ENCODE data around the gene GNA12.
A peak's percentile ranks its signal among the peaks of the same experiment; 100 is the strongest.
"Not testable (repeated sequence)": the region's sequence is repeated elsewhere in the genome, so short reads cannot be mapped to it uniquely, and the experiment has no call there.

The GNA12 gene

DNA sequence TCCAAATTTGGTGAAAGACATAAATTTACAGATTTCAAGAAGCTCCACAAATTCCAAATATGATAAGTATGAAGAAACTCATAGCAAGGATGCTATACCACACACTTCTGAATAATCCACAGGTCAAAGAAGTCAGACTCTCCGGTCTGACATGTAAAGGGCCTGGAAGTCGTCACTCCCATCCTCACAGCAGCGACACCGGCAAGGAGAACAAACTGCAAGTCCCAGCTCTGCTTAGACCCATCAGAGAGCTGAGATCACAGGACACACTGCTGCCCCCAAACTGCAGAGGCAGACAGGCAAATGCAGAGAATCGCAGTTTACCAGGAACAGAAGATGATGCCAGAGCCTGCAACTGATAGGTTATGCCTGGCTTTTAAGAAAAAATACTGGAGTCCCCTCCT is 94.1 kb downstream of the GNA12 start:
- ATAC-seq (ENCODE audit: low read depth) (no peak), DNase-seq (ENCODE audit: low spot score in 2 of 2) (no peak)
- Mint-ChIP-seq H3K36me3 (peaks cover 25% of the 10 kb centered on the region), H3K27me3 (no peaks in the 10 kb centered on the region), H3K4me3 (no peak overlapping the region), H3K27ac (peak overlapping the region; percentile 12), H3K9me3 (peaks cover 1% of the 10 kb centered on the region), H3K4me1 (peaks cover 25% of the 10 kb centered on the region)

DNA sequence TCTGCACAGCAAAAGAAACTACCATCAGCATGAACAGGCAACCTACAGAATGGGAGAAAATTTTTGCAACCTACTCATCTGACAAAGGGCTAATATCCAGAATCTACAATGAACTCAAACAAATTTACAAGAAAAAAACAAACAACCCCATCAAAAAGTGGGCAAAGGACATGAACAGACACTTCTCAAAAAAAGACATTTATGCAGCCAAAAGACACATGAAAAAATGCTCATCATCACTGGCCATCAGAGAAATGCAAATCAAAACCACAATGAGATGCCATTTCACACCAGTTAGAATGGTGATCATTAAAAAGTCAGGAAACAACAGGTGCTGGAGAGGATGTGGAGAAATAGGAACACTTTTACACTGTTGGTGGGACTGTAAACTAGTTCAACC is 95.4 kb downstream of the GNA12 start:
- Mint-ChIP-seq H3K4me1 (peaks cover 26% of the 10 kb centered on the region), H3K36me3 (peaks cover 25% of the 10 kb centered on the region)
- not testable (repeated sequence) for H3K4me3 Mint-ChIP-seq; H3K27ac Mint-ChIP-seq; H3K27me3 Mint-ChIP-seq; H3K9me3 Mint-ChIP-seq; DNase-seq (ENCODE audit: low spot score in 2 of 2); ATAC-seq (ENCODE audit: low read depth)

DNA sequence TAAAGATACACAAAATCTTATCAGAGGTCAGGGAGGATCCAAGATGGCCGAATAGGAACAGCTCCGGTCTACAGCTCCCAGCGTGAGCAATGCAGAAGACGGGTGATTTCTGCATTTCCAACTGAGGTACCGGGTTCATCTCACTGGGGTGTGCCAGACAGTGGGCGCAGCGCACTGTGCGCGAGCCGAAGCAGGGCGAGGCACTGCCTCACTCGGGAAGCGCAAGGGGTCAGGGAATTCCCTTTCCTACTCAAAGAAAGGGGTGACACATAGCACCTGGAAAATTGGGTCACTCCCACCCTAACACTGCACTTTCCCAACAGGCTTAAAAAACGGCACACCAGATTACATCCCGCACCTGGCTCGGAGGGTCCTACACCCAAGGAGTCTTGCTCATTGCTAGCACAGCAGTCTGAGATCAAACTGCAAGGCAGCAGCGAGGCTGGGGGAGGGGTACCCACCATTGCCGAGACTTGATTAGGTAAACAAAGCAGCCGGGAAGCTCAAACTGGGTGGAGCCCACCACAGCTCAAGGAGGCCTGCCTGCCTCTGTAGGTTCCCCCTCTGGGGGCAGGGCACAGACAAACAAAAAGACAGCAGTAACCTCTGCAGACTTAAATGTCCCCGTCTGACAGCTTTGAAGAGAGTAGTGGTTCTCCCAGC is 100.5 kb downstream of the GNA12 start:
- H3K9me3 Mint-ChIP-seq; H3K27ac Mint-ChIP-seq; ATAC-seq (ENCODE audit: low read depth); H3K4me3 Mint-ChIP-seq; H3K27me3 Mint-ChIP-seq; DNase-seq (ENCODE audit: low spot score in 2 of 2): not testable (repeated sequence)
- Mint-ChIP-seq H3K4me1 (peaks cover 23% of the 10 kb centered on the region), H3K36me3 (peaks cover 32% of the 10 kb centered on the region)

DNA sequence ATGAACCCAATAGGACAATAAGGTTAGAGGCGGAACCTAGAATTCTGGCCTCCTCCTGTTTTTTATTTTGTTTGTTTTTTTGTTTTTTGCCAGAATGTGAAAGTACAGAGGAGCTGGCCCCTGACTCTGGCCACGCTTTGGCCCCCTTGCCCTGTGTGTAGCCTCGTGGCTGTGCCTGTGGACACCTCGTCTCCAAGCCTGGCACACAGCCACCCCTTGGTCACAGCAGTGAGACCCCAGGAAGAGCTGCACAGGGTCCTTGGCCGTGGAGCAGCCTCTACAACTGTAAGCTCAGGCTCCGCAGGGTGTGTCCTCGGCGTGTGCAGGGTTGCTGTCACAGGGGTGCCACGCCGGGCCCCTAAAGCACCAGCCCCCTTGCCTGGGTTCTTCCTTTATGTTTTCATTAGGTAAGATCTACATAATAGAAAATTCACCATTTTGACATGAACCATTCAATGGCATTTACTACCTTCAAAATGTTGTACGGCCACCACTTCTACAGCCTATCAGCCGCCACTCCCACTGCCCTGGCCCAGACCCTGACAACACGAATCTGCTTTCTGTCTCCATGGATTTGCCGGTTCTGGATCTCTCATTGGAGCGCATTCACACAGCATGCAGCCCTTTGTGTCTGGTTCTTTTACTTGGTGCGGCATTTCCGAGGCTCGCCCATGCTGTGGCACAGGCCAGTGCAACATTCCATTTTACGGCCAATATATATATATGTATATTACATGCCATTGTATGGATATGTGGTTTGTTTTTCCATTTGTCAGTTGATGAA is 105.2 kb downstream of the GNA12 start:
- Mint-ChIP-seq H3K27me3 (no peaks in the 10 kb centered on the region), H3K4me3 (no peak overlapping the region), H3K27ac (no peak overlapping the region)

DNA sequence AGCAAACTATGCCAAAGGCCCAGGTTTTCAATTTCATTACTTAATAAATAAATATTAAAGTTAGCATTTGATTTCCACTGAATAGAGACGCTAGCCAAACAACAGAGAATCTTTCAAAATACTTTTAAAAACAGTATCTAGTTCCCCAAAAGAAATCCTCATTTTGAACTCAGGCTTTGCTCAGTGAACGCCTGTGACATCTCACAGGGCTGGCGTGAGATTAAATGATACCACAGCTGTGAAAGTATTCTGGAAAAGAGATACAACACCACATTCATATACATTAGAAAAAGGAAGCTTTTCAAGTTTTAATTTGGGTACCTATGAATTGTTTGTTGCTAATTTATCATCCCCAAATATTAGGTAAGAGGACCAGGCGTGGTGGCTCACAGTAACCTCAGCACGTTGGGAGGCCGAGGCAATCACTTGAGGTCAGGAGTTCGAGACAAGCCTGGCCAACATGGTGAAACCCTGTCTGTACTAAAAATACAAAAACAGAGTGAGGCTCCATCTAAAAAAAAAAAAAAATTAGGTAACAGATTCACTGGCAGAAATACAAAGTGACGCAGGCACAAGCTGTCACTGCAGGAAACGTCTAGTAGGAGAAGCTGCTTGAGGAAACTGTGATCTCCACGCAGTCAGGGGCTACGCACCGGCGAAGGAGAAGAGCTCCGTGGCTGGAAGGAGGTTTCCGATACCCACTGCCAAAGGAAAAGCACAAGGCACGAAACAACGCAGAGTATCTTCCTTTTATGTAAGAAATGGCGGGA is 106.2 kb downstream of the GNA12 start:
- H3K36me3 Mint-ChIP-seq: peaks cover 18% of the 10 kb centered on the region
- peaks cover 35% of the 10 kb centered on the region for H3K4me1 Mint-ChIP-seq
- H3K4me3 Mint-ChIP-seq: no peak overlapping the region
- ATAC-seq (ENCODE audit: low read depth) (no peak), DNase-seq (ENCODE audit: low spot score in 2 of 2) (no peak)
- H3K9me3 Mint-ChIP-seq: no peaks in the 10 kb centered on the region
- H3K27ac Mint-ChIP-seq: no peak overlapping the region
- no peaks in the 10 kb centered on the region for H3K27me3 Mint-ChIP-seq

More for the DNA sequence above, 105.2 kb downstream of the GNA12 start:
- H3K36me3 Mint-ChIP-seq: peaks cover 15% of the 10 kb centered on the region
- DNase-seq (ENCODE audit: low spot score in 2 of 2) (no peak), ATAC-seq (ENCODE audit: low read depth) (no peak)
- peaks cover 30% of the 10 kb centered on the region for H3K4me1 Mint-ChIP-seq
- H3K9me3 Mint-ChIP-seq: no peaks in the 10 kb centered on the region

DNA sequence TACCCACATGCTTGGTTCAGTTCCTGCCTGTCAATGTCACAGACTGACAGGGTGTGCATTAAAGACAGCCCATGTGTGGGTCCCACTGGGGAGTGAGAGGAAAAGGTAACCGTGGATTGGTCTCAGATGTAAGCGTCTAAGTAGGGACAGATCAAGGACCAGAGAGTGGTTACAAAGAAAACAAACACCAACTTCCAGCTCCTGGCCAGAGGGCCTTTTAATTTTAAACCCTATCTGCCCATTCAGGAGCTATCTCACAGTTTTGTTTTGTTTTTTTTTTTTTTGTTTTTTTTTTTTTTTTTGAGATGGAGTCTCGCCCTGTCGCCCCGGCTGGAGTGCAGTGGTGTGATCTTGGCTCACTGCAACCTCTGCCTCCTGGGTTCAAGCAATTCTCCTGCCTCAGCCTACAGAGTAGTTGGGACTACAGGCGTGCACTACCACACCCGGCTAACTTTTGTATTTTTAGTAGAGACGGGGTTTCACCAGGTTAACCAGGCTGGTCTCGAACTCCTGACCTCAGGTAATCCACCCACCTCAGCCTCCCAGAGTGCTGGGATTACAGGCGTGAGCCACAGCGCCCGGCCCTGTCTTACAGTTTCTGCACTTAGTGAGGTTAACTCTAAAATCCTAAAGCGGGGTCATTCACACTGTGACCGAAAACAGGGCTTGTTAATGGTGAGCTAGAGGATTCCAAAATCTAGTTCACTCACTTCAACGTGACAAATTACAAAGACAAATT is 106.9 kb downstream of the GNA12 start:
- H3K4me1 Mint-ChIP-seq: peaks cover 36% of the 10 kb centered on the region
- not testable (repeated sequence) for H3K4me3 Mint-ChIP-seq; ATAC-seq (ENCODE audit: low read depth); H3K27ac Mint-ChIP-seq; H3K9me3 Mint-ChIP-seq; DNase-seq (ENCODE audit: low spot score in 2 of 2); H3K27me3 Mint-ChIP-seq
- H3K36me3 Mint-ChIP-seq: peaks cover 18% of the 10 kb centered on the region

DNA sequence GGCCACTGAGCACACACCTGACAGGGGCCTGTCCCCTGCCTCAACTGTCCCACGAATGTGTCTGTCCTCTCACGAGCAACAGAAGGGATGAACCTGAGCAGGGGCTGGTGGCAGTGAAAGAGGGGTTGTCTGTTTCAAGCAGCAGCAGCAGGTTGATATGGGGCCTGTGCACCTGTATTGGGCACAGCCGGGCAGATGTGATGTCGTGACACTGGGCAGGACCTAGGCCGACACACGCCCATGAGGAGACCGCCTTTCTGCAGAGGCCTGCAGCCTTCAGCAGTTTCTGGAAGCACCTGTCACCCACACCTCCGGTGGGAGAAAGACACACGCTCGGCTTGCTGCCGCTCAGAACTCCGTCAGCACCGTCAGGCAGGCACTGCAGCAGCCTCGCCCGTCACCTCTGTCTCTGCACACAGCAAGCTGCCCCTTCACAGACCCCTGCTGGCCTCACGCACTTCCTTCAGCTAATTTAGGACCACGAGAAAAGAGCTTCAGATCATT is 107.6 kb downstream of the GNA12 start:
- no peaks in the 10 kb centered on the region for H3K27me3 Mint-ChIP-seq
- peaks cover 22% of the 10 kb centered on the region for H3K36me3 Mint-ChIP-seq
- no peaks in the 10 kb centered on the region for H3K9me3 Mint-ChIP-seq
- H3K27ac Mint-ChIP-seq: no peak overlapping the region
- peaks cover 34% of the 10 kb centered on the region for H3K4me1 Mint-ChIP-seq
- H3K4me3 Mint-ChIP-seq: no peak overlapping the region
- ATAC-seq (ENCODE audit: low read depth) (peak; percentile 39), DNase-seq (ENCODE audit: low spot score in 2 of 2) (no peak)

DNA sequence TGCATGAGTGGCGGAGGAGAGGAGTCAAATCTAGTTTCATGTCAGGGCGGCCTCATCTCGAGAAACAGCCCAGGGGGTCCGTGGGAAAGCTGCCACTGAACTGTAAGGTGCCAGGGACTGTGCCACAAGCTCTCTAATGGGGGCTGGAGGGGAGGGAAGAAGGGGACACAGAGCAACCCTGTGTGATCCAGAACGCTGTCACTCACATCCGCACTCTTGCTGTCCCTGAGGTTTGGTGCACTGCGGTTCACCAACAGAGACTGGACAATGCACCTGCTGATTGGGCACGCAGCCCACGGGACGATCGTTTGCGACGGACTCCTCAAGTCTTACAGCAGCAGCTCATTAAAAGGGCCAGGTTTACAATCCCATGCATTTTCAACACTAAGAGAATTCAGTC is 108.4 kb downstream of the GNA12 start:
- DNase-seq (ENCODE audit: low spot score in 2 of 2) (no peak), ATAC-seq (ENCODE audit: low read depth) (no peak)
- Mint-ChIP-seq H3K4me1 (peaks cover 32% of the 10 kb centered on the region), H3K9me3 (no peaks in the 10 kb centered on the region), H3K27ac (peak overlapping the region; percentile 62), H3K27me3 (no peaks in the 10 kb centered on the region), H3K4me3 (no peak overlapping the region), H3K36me3 (peaks cover 27% of the 10 kb centered on the region)

DNA sequence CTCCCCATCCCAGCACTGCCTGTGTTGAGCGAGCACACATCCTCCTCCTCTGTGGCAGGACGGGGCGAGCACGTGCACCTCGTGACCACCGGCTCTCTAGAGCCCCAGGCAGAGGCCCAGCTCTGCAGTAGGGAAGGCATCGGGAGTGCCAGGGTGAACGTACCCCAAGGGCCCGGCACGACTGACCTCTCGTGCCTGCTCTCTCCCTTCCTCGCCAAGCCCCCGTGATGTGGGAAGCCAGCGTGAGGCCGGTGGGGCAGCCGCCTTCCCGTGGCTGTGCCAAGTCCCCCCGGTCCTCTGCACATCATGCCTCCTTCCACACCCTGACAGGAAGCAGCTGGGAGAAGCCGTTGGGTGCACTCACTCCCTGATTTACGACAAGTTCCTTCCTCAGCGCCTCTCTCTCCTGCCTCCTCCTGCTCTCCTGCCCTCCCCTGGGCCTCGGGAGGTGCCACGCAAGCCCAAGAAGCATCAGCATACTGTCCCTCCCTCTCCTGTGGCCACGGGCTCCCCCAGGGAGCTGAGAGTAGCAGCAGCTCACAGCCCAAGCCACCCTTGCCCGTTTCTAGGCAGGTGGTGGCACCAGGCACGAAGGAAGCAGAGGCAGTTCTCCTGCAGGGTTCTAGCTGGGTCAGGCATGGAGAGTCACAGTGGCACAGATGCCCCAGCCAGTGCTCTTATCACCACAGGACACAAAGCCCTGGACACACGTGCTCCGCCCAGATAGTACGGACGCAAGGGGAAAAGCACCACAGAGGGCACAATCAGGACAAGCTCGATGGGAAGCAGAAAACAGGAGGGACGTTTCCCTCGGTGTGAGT is 109.1 kb downstream of the GNA12 start:
- peak; percentile 24 for ATAC-seq (ENCODE audit: low read depth)

DNA sequence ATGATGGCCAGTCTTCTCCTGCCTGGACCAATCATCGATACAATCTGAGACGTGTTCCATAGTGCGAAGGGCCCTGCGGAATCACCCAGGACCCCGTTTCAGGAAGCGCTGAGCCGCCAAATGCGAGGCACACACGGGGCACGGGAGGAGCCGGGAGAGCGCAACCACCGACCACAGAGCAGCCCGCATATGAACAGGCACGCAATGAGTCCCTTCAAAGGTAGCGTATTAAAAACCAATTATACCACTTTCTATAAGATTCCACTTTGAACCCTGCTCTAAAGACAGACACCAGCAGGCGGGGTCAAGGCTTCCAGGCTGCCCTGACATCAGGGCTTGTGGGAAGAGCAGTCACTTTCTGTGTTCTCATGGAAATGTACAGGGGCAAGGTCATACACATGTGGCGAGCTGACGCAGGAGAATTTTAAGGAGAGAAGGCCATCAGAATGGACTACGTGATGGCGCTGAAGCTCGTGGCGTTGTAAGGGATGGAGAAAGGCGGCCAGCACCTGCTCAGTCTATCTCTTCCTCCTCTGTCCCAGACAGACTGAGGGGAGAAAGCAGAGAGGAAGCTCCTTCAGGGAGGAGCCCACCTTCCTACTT is 109.9 kb downstream of the GNA12 start:
- no peak for DNase-seq (ENCODE audit: low spot score in 2 of 2)
- Mint-ChIP-seq H3K4me1 (peaks cover 26% of the 10 kb centered on the region), H3K36me3 (peaks cover 30% of the 10 kb centered on the region), H3K9me3 (no peaks in the 10 kb centered on the region), H3K27me3 (no peaks in the 10 kb centered on the region), H3K4me3 (no peak overlapping the region), H3K27ac (peak overlapping the region; percentile 15)
- ATAC-seq (ENCODE audit: low read depth): no peak

More for the DNA sequence above, 109.1 kb downstream of the GNA12 start:
- Mint-ChIP-seq H3K4me3 (peak overlapping the region; percentile 3), H3K4me1 (peaks cover 27% of the 10 kb centered on the region), H3K36me3 (peaks cover 27% of the 10 kb centered on the region), H3K9me3 (no peaks in the 10 kb centered on the region), H3K27me3 (no peaks in the 10 kb centered on the region), H3K27ac (peak overlapping the region; percentile 62)
- DNase-seq (ENCODE audit: low spot score in 2 of 2): no peak

DNA sequence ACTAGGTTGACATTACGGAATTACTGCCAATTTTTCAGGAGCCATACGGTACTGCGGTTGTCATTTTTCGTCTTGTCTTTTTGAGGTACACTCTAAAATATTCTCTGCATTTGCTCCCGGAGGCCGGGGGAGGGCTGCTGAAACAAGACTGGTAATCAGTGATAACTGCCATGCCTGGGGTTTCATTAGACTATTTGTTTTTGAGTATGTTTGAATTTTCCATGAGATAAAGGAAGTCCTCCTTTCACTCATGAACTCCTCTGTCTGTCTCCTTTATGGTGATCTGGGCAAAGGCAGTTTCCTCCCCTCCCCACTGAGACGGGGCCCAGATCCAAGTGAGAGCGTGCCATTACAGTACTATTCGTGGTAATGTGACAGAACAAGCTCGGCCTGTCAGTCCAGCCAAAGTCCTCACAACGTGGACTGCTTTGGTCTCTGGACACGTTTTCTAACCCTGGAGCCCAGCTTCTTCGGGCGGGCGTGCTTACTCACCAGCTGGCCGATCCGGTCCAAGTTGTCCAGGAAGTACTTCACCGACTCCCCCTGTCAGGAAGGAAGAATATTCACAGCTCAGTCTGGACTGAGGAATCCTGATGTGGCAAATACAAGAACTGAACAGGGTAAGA is 111.0 kb downstream of the GNA12 start:
- H3K27ac Mint-ChIP-seq: peak overlapping the region; percentile 67
- DNase-seq (ENCODE audit: low spot score in 2 of 2): no peak
- no peaks in the 10 kb centered on the region for H3K27me3 Mint-ChIP-seq
- no peak overlapping the region for H3K4me3 Mint-ChIP-seq
- no peaks in the 10 kb centered on the region for H3K9me3 Mint-ChIP-seq
- peaks cover 32% of the 10 kb centered on the region for H3K36me3 Mint-ChIP-seq
- peaks cover 26% of the 10 kb centered on the region for H3K4me1 Mint-ChIP-seq
- no peak for ATAC-seq (ENCODE audit: low read depth)

DNA sequence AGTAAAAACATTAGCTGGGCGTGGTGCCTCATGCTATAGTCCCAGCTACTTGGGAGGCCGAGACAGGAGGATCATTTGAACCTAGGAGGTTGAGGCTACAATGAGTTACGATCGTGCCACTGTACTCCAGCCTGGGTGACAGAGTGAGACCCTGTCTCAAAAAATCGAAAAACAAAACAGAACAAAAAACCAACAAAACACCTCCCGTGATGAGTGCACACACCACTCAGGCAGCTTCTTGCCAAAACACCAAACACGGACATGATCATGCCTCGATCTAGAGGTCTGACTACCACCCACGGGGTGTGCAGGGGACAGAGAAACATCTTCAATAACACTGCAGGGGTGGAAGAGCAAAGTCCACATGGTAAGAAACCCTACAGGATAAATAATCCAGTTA is 111.7 kb downstream of the GNA12 start:
- DNase-seq (ENCODE audit: low spot score in 2 of 2) (no peak), ATAC-seq (ENCODE audit: low read depth) (no peak)
- Mint-ChIP-seq H3K9me3 (no peaks in the 10 kb centered on the region), H3K4me3 (no peak overlapping the region), H3K27me3 (no peaks in the 10 kb centered on the region), H3K27ac (peak overlapping the region; percentile 67), H3K36me3 (peaks cover 32% of the 10 kb centered on the region), H3K4me1 (peaks cover 26% of the 10 kb centered on the region)
